ENCODE data around the gene UNCX. TPM values are rescaled to one million over a fixed set of nuclear protein-coding genes. Genes with fewer than 3 reads are reported as not detected.

The UNCX gene
- total and polyA plus RNA-seq, 2 of the 8 experiments (the other 6 are each of a cell fraction or from before 2014, with no cell fraction given), result not detected

DNA sequence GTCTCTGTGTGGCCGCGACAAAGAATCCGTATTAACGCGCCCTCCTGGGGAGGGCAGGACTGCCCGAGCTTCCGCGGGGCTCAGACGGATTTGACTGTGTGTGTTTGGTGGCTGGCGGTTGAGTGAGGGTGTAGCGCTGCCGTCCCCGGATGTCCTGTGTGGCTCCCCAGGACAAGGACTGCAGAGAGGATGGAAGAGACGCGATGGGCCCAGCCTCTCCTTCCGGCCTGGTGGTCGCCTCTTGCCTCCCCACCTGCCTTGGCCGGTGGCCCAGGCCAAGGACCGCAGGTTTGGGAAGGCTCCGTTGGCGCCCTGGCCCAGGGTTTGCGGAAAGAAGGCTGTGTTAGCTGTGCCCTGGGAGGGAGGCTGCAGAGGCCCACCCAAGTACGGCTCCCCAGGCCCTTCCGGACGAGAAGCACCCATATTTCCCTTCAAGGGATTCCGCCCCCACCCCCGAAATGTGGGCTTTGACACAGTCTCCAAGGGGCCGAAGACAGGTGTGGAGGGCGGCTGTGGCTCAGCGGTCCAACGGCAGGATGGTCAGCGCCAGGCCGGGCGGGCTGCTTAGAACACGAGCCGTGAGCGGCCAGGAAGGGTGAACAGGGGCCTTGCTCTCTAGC, 2.3 kb downstream of the UNCX start (continued):
- TF ChIP-seq CTBP2 (IDR thresholded peaks at IDR 0.05; ENCODE audit: borderline replicate concordance, insufficient read depth, insufficient read length, low read length) (peak; percentile 62), SIX5 (IDR thresholded peaks at IDR 0.05; ENCODE audit: low read depth, low read length) (no peak), TBP (IDR thresholded peaks at IDR 0.05; ENCODE audit: low read depth, low read length) (no peak), RBBP5 (IDR thresholded peaks at IDR 0.05; ENCODE audit: borderline replicate concordance, low read depth, low read length) (no peak), TCF12 (IDR thresholded peaks at IDR 0.05; ENCODE audit: low read depth, low read length) (0 out of 2 replicates have a peak, but pooled peaks have one; percentile 37), CTCF (IDR thresholded peaks at IDR 0.05; ENCODE audit: control extremely low read depth in 1 of 3, insufficient read depth in 1 of 3, low read depth in 1 of 3, low read length in 3 of 3) (no peak), SAP30 (IDR thresholded peaks at IDR 0.05; ENCODE audit: insufficient read depth, insufficient replicate concordance, low read length) (no peak), BRCA1 (IDR thresholded peaks at IDR 0.05; ENCODE audit: low read depth, low read length) (no peak), CBX8 (IDR thresholded peaks at IDR 0.05; ENCODE audit: borderline replicate concordance, low read depth, low read length) (0 out of 2 replicates have a peak, but pooled peaks have one; percentile 42), ASH2L (IDR thresholded peaks at IDR 0.05; ENCODE audit: low read length) (no peak), MAX (IDR thresholded peaks at IDR 0.05) (no peak), NRF1 (IDR thresholded peaks at IDR 0.05; ENCODE audit: low read depth, low read length) (no peak), ATF3 (IDR thresholded peaks at IDR 0.05; ENCODE audit: insufficient read depth, low read depth, low read length) (no peak), POU5F1 (IDR thresholded peaks at IDR 0.05; ENCODE audit: low read depth, low read length) (no peak), SP1 (IDR thresholded peaks at IDR 0.05; ENCODE audit: low read depth, low read length) (no peak), FOSL1 (IDR thresholded peaks at IDR 0.05; ENCODE audit: insufficient read depth, low read depth, low read length) (no peak), ATF2 (IDR thresholded peaks at IDR 0.05; ENCODE audit: low read length) (no peak), POLR2AphosphoS5 (IDR thresholded peaks at IDR 0.05; ENCODE audit: low read depth, low read length) (no peak)
- TF ChIP-seq, protein P1, sequence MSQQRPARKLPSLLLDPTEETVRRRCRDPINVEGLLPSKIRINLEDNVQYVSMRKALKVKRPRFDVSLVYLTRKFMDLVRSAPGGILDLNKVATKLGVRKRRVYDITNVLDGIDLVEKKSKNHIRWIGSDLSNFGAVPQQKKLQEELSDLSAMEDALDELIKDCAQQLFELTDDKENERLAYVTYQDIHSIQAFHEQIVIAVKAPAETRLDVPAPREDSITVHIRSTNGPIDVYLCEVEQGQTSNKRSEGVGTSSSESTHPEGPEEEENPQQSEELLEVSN (IDR thresholded peaks at IDR 0.05), result no peak
